GM19351 (cell line): ENCODE results near the gene PLCD1.

Experiments used
- ATAC-seq: cut with Tn5 transposase; IDR thresholded peaks from one replicate; pipeline ENCODE4 v1.9.1; 2021; ENCODE audit warnings: mild to moderate bottlenecking, moderate library complexity; ENCODE audit not compliant: unreplicated experiment

PLCD1 gene

DNA sequence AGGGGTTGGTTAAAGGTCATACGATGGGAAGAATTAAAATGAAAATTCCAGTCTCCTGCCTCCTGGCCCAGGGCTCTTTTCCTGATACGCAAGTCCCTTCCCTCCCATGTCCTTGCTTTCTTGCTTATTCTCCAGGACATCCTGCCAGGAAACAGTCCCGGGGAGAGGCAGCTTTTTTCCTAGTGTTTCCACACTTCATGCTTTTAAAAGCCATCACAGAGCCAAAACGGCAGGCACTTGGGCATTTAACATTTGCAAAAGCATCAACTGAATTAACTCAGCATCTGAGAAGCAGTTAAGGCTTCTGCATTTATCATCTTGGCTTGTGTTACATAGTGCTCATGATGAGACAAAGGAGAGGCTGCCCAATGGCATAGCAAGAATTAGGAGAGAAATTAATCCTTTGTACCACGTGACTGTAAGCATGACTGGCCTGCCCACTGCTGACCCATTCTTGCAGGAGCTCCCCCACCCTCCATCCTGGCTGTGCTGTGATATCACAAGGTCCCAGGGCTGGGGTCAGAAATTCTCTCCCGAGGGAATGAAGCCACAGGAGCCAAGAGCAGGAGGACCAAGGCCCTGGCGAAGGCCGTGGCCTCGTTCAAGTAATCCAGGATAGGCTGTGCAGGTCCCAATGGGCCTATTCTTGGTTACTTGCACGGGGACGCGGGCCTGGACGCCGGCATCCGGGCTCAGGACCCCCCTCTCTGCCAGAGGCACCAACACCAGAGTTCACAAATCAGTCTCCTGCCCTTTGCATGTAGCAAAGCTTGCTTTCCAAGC lies 60.4 kb downstream of the PLCD1 start:
- ATAC-seq, result no peak

DNA sequence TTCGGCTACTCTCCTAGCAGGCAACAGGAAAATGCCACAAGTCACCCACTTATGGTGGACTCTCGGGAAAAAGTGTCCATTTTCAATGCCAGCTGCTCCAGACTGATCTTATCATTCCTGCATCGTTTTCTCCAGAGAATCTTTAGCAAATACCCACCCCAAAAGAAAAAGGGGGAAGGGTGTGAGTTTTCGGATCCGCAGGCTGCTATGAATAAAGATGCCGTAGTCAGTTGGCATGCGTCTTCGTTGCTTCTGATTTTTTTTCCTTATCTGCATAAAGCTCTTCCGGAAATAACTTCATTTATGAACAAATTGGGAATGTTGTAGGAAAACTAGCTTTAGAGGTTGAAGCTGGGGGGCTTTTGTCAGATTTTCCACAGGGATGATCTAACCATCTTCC lies 61.2 kb downstream of the PLCD1 start:
- no peak for ATAC-seq

- peak; percentile 92 for ATAC-seq
Measured at GRCh38 chr3:37967260-37967881, 62.1 kb downstream of the PLCD1 start.

DNA sequence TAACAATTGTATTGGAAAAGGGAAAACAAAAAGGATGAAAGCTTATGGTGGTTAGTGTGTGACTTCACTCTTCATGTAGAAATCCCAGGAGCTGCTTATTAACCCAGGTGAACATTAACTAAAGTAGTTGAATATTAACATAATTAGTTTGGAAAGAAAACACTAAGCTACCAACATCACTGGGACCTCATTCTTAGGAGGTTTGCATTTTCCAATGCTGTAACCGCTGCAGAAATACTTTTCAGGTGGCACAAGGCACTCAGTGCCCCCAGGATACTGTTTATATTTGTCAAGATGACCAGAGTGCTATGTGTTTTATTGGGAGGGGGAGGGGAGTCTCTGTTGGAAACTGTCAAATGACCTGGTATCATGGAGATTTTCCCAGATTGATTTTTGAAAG lies 64.7 kb downstream of the PLCD1 start:
- no peak for ATAC-seq

DNA sequence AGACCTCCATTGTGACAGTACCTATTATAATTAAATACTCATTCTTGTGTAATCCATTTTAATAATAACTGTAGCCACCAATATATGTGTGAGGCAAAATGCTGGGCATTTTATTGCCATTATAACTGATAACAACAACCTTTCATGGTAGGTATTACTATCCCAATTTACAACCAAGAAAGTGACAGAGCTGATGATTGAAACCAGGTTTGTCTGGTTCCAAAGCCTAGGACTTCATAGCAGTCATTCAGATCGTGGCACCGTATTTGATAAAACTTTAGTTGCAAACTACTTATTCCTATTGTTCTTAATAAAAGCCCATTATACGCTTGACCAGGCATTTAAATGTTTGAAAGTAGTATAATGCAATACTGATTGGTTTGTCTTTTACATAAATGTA lies 65.3 kb downstream of the PLCD1 start:
- ATAC-seq, result no peak

- no peak for ATAC-seq
Measured at GRCh38 chr3:37963635-37964034, 65.8 kb downstream of the PLCD1 start.

DNA sequence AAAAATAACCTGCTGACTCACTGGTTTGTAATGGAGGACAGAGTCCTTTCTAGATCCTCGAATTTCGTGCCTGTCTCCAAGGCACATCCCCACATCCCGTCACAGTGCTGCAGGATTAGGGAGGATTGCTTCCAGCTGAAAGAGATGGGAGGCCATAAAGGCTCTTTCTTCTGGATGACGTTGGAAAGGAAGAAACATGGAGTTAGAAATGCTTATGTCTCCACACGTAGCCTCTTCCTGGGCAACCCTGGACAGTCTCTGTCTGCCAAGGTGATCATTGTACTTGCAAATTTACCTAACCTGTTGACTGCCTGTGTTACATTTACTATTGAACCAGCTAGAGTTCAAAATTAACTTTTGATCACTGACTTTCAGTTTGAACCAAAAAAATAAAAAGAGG lies 66.4 kb downstream of the PLCD1 start:
- no peak for ATAC-seq

DNA sequence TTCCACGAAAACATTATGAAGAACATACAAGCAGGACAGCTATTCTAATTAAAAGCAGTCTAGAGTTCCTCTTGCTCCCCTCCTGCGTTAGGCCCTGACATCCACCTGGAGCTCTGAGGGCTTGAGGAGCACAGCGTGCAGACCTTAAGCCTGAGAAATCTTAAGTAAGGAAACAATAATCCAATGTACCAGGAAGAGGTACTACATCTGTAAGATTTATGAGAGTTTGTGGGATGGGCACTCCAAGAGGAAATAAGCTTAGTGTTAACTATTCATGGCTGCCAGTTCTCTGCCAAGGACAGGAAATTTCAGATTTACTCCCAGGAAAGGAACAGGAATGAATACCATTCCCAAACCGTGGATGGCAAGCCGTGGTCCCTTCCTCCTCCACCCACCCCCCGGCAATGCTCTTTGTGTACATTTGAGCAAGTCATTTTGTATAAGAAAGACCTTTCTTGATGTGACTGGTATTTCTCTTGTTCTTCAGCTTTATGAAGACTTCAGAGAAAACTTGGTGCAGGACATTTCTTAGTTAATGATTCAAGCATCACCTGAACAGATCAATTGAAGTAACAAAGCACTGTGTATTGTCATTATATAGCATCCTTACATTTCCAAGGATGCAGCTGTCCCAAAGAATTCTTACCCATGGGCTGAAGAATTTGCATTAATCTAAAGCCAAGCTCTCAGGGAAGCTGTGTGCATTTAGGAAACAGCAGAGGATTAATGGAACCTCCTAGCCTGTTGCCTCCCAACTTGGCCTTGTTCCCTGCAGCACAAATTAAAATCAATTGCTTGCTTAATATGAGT lies 67.6 kb downstream of the PLCD1 start:
- no peak for ATAC-seq

DNA sequence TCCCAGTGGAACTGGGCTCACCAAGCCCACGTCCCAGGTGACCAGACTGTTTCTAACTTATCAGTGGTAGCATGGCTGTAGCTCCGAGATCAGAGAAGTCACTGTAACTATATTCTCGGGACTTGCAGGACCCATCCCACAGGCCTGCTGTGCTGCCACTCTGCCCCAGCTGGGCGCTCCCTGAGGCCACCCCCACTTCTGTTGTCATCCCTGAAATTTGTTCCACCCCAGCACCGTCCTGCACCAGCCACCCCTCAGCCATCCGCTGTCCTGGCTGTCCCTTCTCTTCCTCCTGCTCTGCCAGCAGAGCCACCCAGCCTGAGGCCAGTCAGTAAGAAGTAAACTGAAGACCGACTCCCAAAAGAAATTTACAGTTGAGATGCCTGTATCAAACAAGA lies 71.9 kb downstream of the PLCD1 start:
- ATAC-seq, result no peak
